Measurements from ENCODE around the gene TASP1.

DNA sequence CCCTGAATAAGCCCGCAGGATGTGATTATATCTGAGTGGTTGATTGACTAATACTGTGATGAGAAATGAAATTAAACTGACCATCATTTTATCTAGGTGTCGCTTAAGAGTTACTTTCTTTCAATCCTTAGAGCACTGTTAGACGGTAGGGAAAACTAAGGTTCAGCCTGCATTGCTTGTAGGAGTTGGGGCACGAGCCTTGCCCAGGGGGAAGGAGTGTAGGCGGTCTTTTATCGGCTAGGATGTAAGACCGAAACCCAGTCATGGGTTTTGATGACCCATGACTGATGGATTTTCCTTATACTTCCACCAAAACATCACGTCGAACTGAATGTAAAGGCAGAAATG lies 392 bp upstream of the TASP1 start:
- TF ChIP-seq, protein P1, sequence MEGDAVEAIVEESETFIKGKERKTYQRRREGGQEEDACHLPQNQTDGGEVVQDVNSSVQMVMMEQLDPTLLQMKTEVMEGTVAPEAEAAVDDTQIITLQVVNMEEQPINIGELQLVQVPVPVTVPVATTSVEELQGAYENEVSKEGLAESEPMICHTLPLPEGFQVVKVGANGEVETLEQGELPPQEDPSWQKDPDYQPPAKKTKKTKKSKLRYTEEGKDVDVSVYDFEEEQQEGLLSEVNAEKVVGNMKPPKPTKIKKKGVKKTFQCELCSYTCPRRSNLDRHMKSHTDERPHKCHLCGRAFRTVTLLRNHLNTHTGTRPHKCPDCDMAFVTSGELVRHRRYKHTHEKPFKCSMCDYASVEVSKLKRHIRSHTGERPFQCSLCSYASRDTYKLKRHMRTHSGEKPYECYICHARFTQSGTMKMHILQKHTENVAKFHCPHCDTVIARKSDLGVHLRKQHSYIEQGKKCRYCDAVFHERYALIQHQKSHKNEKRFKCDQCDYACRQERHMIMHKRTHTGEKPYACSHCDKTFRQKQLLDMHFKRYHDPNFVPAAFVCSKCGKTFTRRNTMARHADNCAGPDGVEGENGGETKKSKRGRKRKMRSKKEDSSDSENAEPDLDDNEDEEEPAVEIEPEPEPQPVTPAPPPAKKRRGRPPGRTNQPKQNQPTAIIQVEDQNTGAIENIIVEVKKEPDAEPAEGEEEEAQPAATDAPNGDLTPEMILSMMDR (IDR thresholded peaks at IDR 0.05) = no peak
- no peak for TF ChIP-seq POLR2A (IDR thresholded peaks at IDR 0.05)
